ENCODE data around the gene SLC8A3.

- TF ChIP-seq JUND (IDR thresholded peaks at IDR 0.05) (no peak), YY1 (IDR thresholded peaks at IDR 0.05; ENCODE audit: extremely low read depth, insufficient replicate concordance, low read depth, low read length) (no peak), CTCF (IDR thresholded peaks at IDR 0.05 in 2 of 3, conservative IDR thresholded peaks at IDR 0.05 in 1 of 3; ENCODE audit: borderline replicate concordance in 1 of 3, insufficient read depth in 1 of 3, low read depth in 2 of 3, low read length in 2 of 3) (no peak), MAX (IDR thresholded peaks at IDR 0.05) (no peak), EZH2 (IDR thresholded peaks at IDR 0.05) (no peak), FOSL1 (IDR thresholded peaks at IDR 0.05; ENCODE audit: low read depth) (no peak), EZH2phosphoT487 (IDR thresholded peaks at IDR 0.05; ENCODE audit: borderline replicate concordance) (no peak), CEBPB (IDR thresholded peaks at IDR 0.05; ENCODE audit: low read depth) (no peak), SP1 (IDR thresholded peaks at IDR 0.05; ENCODE audit: low read depth) (no peak), ATF3 (IDR thresholded peaks at IDR 0.05) (no peak), POLR2AphosphoS5 (IDR thresholded peaks at IDR 0.05; ENCODE audit: low read depth, low read length) (no peak), POLR2A (IDR thresholded peaks at IDR 0.05; ENCODE audit: borderline replicate concordance, extremely low read depth, insufficient read depth, insufficient read length) (no peak), ZBTB33 (IDR thresholded peaks at IDR 0.05; ENCODE audit: extremely low read depth, insufficient replicate concordance, low read length) (no peak), REST (IDR thresholded peaks at IDR 0.05; ENCODE audit: low read depth) (no peak)
These were observed 192.5 kb downstream of the SLC8A3 start for GRCh38 chr14:69996216-69996615.
